HG03045 (cell line): ENCODE data around the gene LDLRAD4.

Source experiments
- ATAC-seq: cut with Tn5 transposase; IDR thresholded peaks from one replicate; pipeline ENCODE4 v1.9.1; 2021; ENCODE audit warnings: mild to moderate bottlenecking, moderate library complexity; ENCODE audit not compliant: unreplicated experiment

Gene LDLRAD4

GRCh38 chr18:13227910-13228309, 9.3 kb downstream of the LDLRAD4 start:
- no peak for ATAC-seq

GRCh38 chr18:13229001-13229671, 10.6 kb downstream of the LDLRAD4 start:
- ATAC-seq, result no peak

GRCh38 chr18:13231151-13231550, 12.6 kb downstream of the LDLRAD4 start:
- no peak for ATAC-seq

GRCh38 chr18:13232086-13232917, 13.7 kb downstream of the LDLRAD4 start:
- no peak for ATAC-seq

- ATAC-seq, result no peak
Observed at GRCh38 chr18:13232971-13233786, 14.6 kb downstream of the LDLRAD4 start.

GRCh38 chr18:13233787-13234783, 15.5 kb downstream of the LDLRAD4 start:
- no peak for ATAC-seq

- ATAC-seq, result no peak
Observed at GRCh38 chr18:13235421-13235831, 16.9 kb downstream of the LDLRAD4 start.

GRCh38 chr18:13235981-13236380, 17.4 kb downstream of the LDLRAD4 start:
- no peak for ATAC-seq

GRCh38 chr18:13236411-13236810, 17.9 kb downstream of the LDLRAD4 start:
- no peak for ATAC-seq

GRCh38 chr18:13237073-13237472, 18.5 kb downstream of the LDLRAD4 start:
- no peak for ATAC-seq

GRCh38 chr18:13237641-13238040, 19.1 kb downstream of the LDLRAD4 start:
- ATAC-seq, result no peak

- no peak for ATAC-seq
Observed at GRCh38 chr18:13239171-13239956, 20.8 kb downstream of the LDLRAD4 start.

- ATAC-seq, result no peak
Observed at GRCh38 chr18:13240060-13240725, 21.6 kb downstream of the LDLRAD4 start.

- no peak for ATAC-seq
Observed at GRCh38 chr18:13241083-13241892, 22.7 kb downstream of the LDLRAD4 start.

GRCh38 chr18:13241893-13242175, 23.3 kb downstream of the LDLRAD4 start:
- ATAC-seq, result no peak

GRCh38 chr18:13242797-13243196, 24.2 kb downstream of the LDLRAD4 start:
- no peak for ATAC-seq

GRCh38 chr18:13243363-13243762, 24.8 kb downstream of the LDLRAD4 start:
- ATAC-seq, result no peak

GRCh38 chr18:13244135-13244534, 25.6 kb downstream of the LDLRAD4 start:
- ATAC-seq, result no peak
